DMS53 (cell line): ENCODE results near the gene AKNA.
A peak's percentile ranks its signal among the peaks of the same experiment; 100 is the strongest.
"Not testable (repeated sequence)": the region's sequence is repeated elsewhere in the genome, so short reads cannot be mapped to it uniquely, and the experiment has no call there.

Experiments
- DNase-seq: peaks from one replicate; lab custom pipeline; 2025; lab: John Stamatoyannopoulos, UW

Gene AKNA

DNA sequence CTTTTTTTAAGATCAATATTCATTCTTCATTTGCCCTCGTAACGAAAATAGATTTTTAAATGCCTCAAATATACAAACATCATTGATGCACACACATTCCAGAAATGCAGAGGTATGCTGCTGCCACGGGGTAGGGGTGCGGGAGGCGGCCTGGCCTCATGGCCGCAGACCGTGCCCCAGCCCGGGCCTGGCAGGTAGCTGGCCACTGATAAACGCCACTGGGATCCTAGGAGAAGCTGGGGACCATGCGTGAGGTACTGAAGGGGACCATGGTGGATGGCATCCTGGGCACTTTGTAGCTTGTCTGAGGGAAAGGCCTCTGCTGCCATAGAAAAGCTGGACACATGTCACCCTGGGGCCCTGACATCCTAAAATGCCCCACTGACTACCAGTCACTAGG, 51.6 kb downstream of the AKNA start:
- DNase-seq: no peak

DNA sequence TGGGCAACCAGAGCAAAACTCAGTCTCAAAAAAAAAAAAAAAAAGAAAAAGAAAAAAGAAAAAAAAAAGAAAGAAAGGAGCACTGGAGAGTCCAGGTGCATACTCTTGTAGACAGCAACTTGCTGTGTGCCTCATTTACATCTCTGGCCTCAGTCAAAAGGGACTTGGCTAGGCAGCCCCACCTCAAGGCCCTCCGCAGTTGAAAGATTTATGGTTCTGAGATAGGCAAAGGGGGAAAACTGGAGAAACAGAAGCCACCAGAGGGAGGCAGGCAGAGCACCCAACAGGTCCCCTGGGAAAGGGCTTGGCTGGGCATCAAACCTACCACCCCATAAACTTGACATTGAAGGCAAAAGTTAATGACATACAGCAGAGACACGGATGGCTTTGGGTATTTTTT, 52.0 kb downstream of the AKNA start:
- DNase-seq: no peak

DNA sequence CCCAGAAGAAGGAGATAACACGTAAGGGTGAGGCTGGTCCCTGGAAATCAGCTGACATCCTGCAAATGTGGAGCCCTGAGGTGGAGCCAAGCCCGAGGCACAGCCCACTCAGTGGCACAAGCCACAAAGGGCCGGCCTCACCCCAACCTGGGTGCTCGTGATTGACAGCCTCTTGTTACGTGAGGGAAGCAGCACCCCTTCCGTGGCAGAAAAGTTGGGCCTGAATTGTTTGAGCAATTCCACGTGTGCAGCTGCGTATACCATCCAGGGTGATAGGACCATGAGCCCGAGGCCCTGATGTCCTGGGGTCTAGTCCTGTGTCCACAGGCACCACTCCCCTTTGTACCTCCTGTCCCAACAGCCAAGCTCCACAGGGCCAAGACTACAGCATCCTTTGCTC, 53.3 kb downstream of the AKNA start:
- DNase-seq: no peak

DNA sequence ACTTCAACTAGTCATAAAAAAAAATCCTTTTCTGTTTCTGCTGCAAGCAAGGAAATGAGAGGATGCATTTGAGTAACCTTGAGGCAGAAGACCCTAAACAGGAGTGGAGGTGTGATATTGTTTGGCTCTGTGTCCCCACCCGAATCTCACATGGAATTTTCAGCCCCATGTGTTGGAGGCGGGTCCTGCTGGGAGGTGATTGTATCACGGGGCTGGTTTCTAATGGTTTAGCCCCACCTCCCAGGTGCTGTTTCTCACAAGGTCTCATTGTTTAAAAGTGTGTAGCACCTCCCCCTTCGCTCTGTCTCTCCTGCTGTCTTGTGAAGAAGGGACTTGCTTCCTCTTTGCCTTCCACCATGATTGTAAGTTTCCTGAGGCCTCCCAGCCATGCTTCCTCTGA, 54.1 kb downstream of the AKNA start:
- DNase-seq: not testable (repeated sequence)

DNA sequence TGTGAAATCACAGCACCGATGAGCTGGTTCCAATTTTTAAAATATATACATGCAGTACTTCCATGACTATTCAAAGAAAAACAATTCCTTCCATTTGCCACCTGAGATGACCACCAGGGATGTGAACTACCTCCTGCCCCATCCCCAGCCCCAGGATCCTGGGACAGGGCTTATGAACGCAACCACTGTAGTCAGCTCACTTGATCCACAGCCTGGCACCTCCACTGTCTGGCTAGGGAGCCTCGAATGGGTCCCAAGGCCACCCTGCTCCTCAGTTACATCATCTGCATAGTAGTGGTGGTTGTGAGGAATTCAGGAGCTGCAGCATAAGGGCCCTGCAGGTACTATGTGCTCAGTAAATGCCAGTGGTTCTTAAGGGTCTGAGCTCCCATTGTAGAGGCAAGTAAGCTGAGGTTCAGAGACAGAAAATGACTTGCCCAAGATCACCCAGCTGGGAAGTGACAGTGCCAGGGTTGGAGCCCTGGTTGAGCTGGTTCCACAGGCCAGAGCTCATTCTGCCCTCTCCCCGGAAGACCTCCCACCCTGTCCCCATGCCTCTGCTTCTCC, 55.2 kb downstream of the AKNA start:
- DNase-seq: not testable (repeated sequence)

DNA sequence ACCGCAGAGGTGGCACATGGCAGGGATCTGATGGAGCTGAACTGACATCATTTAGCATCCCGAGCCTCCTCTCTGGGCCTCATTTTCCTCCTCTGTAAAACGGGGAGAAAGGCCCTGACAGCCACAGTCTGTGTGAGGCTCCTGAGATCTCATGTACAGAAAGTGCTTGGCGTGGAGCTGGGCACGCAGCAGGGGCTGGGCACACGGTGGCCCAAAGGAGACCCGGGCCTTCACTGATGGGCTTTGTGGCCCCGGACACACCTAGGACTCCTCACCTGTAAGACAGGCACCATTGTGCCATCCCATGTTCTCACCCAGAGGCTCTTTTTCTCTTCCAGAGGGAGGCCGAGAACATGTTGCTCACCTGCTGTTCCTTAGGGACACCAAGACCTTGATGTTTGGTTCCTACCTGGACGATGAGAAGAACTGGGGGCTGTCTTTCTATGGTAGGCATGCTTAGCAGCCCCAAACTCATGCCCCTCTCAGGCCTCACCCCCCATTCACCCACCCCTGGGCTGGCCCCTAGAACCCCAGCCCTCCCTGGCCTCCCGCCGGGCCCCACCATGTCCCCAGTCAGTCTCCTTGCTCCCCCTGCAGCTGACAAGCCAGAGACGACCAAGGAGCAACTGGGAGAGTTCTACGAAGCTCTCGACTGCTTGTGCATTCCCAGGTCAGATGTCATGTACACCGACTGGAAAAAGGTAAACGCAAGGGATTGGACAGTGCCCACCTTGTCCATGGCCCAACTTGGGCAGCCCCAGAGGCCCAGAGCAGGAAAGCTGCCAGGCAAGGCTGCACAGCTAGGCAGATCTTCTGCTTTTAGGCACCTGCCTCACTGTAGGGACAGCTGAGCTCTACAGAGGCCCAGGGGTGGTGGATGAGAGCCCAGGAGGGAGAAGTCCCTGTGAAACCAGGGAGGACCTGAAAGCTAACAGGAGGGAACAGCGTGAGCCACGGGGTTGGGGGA, 56.3 kb downstream of the AKNA start:
- not testable (repeated sequence) for DNase-seq

DNA sequence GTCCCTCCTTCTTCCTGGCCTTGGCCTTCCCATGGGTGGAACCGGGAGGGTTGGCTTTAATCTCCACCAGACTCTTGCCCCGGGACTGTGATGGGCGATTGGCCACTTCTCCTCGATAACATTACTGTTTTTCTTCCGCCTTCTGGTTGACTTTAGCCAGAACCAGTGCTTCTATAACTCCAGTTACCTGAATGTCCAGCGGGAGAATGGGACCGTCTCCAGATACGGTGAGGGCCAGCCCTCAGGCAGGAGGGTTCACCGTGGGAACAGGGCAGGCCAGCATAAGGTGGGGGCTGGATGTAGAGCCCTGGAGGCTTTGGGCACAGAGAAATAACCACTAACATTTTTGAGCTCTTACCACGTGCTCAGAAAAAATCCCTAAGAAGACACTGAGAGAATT, 57.1 kb downstream of the AKNA start:
- no peak for DNase-seq

DNA sequence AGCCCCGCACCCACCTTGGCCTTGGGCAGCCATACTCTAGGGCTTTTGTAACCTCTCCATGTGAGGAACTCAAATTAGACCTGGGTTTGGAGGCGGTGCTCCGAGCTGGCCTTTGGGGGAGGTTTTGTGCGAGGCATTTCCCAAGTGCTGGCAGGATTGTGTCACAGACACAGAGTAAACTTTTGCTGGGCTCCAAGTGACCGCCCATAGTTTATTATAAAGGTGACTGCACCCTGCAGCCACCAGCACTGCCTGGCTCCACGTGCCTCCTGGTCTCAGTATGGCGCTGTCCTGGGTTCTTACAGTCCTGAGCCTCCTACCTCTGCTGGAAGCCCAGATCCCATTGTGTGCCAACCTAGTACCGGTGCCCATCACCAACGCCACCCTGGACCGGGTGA, 58.2 kb downstream of the AKNA start, which contains the start of gene ORM2:
Gene ORM2 (plus strand): TSS at position 245 of the 398 bp plus-strand sequence. CDS start 36 bp downstream, at position 281.
- DNase-seq: not testable (repeated sequence)

DNA sequence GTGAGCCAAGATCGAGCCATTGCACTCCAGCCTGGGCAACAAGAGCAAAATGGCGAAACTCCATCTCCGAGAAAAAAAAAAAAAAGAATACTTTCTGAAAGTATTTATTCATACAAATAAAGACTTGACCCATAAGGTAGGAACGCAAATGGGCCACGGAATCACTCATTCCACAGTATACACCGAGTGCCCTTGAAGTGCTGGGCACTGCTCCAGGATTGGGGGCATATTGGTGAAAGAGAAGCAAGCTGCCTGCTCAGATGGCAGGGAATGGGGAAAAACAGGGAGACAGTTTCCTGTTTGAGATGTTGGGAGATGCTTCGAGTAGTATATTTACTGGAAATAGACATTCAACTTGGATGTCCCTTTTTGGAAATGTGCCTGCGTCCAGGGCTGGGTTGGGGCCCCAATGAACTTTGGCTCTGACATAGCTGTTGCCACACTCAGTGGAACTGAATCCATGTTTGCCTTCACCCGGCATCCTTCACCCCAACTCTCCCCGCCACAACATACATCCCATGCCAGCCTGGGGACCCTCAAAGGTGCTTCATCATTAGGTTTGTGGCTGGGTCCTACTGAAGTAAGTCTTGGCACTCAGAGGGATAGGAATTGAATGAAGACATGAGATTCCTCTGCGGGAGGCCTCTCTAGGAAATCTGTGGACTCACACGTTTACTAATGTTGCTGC, 58.7 kb downstream of the AKNA start:
- DNase-seq: not testable (repeated sequence)

DNA sequence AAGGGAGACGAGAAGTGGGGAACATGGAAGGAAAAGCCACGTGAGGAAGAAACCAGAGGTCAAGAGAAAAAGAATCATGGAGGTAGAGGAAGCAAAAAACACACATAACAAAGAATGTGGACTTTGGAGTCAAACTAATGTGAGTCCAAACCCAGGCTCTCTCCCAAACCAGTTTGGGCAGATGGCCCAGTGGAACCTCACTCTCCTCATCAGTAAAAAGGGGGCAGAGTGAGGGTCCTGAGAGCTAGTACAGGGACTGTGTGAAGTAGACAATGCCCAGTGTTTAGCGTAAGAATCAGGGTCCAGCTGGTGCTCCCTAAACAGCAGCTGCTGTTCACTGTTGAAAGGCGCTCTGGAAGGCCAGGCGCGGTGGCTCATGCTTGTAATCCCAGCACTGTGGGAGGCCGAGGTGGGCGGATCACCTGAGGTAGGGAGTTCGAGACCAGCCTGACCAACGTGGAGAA, 59.4 kb downstream of the AKNA start:
- not testable (repeated sequence) for DNase-seq

DNA sequence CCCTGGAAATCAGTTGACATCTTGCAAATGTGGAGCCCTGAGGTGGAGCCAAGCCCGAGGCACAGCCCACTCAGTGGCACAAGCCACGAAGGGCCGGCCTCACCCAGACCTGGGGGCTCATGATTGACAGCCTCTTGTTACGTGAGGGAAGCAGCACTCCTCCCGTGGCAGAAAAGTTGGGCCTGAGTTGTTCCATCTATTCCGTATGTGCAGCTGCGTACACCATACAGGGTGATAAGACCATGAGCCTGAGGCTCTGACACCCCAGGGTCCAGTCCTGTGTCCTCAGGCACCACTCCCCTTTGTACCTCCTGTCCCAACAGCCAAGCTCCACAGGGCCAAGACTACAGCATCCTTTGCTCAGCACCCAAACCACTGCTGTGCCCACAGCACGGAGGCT, 60.0 kb downstream of the AKNA start:
- no peak for DNase-seq

DNA sequence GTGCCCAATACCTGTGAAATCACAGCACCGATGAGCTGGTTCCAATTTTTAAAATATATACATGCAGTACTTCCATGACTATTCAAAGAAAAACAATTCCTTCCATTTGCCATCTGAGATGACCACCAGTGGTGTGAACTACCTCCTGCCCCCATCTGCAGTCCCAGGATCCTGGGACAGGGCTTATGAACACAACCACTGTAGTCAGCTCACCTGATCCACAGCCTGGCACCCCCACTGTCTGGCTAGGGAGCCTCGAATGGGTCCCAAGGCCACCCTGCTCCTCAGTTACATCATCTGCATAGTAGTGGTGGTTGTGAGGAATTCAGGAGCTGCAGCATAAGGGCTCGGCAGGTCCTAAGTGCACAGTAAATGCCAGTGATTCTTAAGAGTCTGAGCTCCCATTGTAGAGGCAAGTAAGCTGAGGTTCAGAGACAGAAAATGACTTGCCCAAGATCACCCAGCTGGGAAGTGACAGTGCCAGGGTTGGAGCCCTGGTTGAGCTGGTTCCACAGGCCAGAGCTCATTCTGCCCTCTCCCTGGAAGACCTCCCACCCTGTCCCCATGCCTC, 62.0 kb downstream of the AKNA start:
- DNase-seq: not testable (repeated sequence)

DNA sequence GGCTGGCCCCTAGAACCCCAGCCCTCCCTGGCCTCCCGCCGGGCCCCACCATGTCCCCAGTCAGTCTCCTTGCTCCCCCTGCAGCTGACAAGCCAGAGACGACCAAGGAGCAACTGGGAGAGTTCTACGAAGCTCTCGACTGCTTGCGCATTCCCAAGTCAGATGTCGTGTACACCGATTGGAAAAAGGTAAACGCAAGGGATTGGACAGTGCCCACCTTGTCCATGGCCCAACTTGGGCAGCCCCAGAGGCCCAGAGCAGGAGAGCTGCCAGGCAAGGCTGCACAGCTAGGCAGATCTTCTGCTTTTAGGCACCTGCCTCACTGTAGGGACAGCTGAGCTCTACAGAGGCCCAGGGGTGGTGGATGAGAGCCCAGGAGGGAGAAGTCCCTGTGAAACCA, 62.8 kb downstream of the AKNA start:
- DNase-seq: not testable (repeated sequence)

DNA sequence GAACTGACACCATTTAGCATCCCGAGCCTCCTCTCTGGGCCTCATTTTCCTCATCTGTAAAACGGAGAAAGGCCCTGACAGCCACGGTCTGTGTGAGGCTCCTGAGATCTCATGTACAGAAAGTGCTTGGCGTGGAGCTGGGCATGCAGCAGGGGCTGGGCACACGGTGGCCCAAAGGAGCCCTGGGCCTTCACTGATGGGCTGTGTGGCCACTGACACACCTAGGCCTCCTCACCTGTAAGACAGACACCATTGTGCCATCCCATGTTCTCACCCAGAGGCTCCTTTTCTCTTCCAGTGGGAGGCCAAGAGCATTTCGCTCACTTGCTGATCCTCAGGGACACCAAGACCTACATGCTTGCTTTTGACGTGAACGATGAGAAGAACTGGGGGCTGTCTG, 63.3 kb downstream of the AKNA start:
- no peak for DNase-seq

DNA sequence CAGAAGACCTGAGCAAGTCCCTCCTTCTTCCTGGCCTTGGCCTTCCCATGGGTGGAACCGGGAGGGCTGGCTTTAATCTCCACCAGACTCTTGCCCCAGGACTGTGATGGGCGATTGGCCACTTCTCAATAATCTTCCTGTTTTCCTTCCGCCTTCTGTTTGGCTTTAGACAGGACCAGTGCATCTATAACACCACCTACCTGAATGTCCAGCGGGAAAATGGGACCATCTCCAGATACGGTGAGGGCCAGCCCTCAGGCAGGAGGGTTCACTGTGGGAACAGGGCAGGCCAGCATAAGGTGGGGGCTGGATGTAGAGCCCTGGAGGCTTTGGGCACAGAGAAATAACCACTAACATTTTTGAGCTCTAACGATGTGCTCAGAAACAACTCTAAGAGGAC, 63.9 kb downstream of the AKNA start:
- DNase-seq: not testable (repeated sequence)

DNA sequence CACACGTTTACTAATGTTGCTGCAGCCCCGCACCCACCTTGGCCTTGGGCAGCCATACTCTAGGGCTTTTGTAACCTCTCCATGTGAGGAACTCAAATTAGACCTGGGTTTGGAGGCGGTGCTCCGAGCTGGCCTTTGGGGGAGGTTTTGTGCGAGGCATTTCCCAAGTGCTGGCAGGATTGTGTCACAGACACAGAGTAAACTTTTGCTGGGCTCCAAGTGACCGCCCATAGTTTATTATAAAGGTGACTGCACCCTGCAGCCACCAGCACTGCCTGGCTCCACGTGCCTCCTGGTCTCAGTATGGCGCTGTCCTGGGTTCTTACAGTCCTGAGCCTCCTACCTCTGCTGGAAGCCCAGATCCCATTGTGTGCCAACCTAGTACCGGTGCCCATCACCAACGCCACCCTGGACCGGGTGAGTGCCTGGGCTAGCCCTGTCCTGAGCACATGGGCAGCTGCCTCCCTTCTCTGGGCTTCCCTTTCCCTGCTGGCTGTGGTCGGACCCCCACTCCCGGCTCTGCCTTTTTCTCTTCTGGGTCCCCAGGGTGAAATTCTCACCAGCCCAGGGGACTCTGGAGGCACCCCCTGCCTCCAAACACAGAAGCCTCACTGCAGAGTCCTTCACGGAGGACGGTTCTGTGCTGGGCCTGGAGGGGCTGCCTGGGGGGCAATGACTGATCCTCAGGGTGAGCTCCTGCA, 64.8 kb downstream of the AKNA start, which contains the start of gene ORM1:
Gene ORM1 (plus strand): TSS at position 268 of the 701 bp plus-strand sequence. CDS start 36 bp downstream, at position 304.
- not testable (repeated sequence) for DNase-seq

DNA sequence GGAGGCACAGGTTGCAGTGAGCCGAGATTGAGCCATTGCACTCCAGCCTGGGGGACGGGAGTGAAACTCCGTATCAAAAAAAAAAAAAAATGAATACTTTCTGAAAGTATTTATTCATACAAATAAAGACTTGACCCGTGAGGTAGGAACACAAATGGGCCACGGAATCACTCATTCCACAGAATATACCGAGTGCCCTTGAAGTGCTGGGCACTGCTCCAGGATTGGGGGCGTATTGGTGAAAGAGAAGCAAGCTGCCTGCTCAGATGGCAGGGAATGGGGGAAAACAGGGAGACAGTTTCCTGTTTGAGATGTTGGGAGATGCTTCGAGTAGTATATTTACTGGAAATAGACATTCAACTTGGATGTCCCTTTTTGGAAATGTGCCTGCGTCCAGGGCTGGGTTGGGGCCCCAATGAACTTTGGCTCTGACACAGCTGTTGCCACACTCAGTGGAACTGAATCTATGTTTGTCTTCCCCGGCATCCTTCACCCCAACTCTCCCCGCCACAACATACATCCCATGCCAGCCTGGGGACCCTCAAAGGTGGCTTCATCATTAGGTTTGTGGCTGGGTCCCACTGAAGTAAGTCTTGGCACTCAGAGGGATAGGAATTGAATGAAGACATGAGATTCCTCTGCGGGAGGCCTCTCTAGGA, 65.5 kb downstream of the AKNA start:
- DNase-seq: not testable (repeated sequence)

DNA sequence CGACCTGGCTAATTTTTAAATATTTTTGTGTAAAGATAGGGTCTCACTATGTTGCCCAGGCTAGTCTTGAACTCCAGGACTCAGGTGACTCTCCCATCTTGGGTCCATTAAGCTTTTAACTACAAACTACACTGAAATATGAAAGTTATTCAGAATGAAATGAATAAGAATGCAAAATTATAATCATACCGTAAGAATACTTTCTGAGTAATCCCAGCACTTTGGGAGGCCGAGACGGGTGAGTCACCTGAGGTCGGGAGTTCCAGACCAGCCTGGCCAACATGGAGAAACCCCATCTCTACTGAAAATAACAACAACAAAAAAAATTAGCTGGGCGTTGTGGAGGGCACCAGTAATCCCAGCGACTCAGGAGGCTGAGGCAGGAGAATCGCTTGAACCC, 66.0 kb downstream of the AKNA start:
- no peak for DNase-seq

DNA sequence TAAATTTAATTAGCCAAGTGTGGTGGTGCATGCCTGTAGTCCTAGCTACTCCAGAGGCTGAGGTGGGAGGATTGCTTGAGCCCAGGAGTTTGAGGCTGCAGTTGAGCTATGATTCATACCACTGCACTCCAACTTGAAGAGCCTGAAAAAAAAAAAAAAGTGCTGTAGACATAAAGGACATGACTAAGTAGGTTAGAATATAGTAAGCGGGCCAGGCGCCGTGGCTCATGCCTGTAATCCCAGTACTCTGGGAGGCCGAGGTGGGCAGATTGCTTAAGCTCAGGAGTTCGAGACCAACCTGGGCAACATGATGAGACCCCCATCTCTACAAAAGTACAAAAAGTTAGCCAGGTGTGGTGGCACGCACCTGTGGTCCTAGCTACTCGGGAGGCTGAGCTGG, 67.1 kb downstream of the AKNA start:
- peak; percentile 54 for DNase-seq

DNA sequence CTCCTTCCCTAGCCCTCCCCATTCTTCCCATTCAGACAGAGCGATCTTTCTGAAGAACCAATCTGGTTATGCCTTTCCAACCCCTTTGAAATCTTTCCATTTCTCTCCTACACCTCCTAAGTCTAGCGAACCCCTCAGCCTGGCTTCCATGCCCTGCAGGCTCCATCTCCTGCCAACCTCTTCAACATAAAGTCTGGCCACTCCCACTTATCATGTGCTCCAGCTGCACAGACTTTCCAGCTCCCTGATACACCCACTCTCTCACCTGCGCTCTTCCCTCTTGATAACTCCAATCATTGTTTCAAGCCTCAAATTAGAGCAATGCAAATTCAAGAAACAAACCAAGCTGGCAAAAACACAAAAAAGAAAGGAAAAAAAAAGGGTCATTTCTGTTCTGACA, 68.6 kb downstream of the AKNA start:
- no peak for DNase-seq

DNA sequence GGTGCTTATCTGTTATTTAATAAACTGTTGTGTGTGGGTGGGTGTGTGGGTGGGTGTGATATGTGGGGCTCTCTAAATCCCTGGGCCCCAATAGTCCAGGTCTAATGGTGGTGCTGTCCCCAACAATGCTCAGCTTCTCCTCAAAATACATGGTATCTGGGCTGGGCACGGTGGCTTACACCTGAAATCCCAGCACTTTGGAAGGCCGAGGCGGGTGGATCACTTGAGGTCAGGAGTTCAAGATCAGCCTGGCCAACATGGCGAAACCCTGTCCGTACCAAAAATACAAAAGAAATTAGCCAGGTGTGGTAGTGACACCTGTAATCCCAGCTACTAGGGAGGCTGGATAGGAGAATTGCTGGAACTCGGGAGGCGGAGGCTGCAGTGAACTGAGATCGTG, 69.4 kb downstream of the AKNA start:
- no peak for DNase-seq
